HCT116 (cell line): ENCODE measurements around the gene GUCY2C.

ENCODE experiments used
- CTCF ChIP-seq, 3 experiments: fragments of 200-600 bp in 1 of 3; sonication (generic) in 1 of 3; IDR thresholded peaks in 2 of 3; conservative IDR thresholded peaks in 1 of 3; 2 replicates each; pipeline ENCODE4 v1.5.1; 2012 to 2017; ENCODE audit warnings: low read depth in 2 of 3, low read length in 2 of 3, antibody characterized with exemption in 1 of 3, borderline replicate concordance in 1 of 3, control low read depth in 1 of 3, mild to moderate bottlenecking in 1 of 3, mixed read lengths in 1 of 3, mixed run types in 1 of 3, moderate library complexity in 1 of 3; ENCODE audit not compliant: insufficient read depth in 1 of 3
- EZH2phosphoT487 ChIP-seq: fragments of 200-600 bp; IDR thresholded peaks from 2 replicates; pipeline ENCODE4 v1.6.1; 2018; ENCODE audit warnings: antibody characterized with exemption, borderline replicate concordance
- JUND ChIP-seq: IDR thresholded peaks from 2 replicates; pipeline ENCODE4 v1.6.1; 2012
- POLR2A ChIP-seq: IDR thresholded peaks from 2 replicates; pipeline ENCODE4 v1.7.0; 2011; ENCODE audit warnings: borderline replicate concordance; ENCODE audit not compliant: insufficient read depth, insufficient read length; ENCODE audit errors: extremely low read depth
- POLR2AphosphoS5 ChIP-seq: IDR thresholded peaks from 2 replicates; pipeline ENCODE4 v1.6.1; 2011; ENCODE audit warnings: mild to moderate bottlenecking, low read depth, low read length, moderate library complexity
- RAD21 ChIP-seq: IDR thresholded peaks from 2 replicates; pipeline ENCODE4 v1.6.1; 2012; ENCODE audit warnings: low read depth, mild to moderate bottlenecking
- SIN3A ChIP-seq: IDR thresholded peaks from 2 replicates; pipeline ENCODE4 v1.6.1; 2012; ENCODE audit warnings: low read depth
- ZNF274 ChIP-seq: fragments of 200-500 bp; sonication (Bioruptor generic); IDR thresholded peaks from 2 replicates; pipeline ENCODE4 v1.6.1; 2014; ENCODE audit warnings: mild to moderate bottlenecking, low read depth, low read length, inconsistent platforms

- TF ChIP-seq CTCF (IDR thresholded peaks at IDR 0.05 in 2 of 3, conservative IDR thresholded peaks at IDR 0.05 in 1 of 3; ENCODE audit: borderline replicate concordance in 1 of 3, insufficient read depth in 1 of 3, low read depth in 2 of 3, low read length in 2 of 3): no peak
- TF ChIP-seq POLR2A: no peak
- TF ChIP-seq RAD21: no peak
- TF ChIP-seq EZH2phosphoT487: no peak
- no peak for TF ChIP-seq JUND
- TF ChIP-seq ZNF274: no peak
- no peak for TF ChIP-seq SIN3A
- no peak for TF ChIP-seq POLR2AphosphoS5
These were observed 74.6 kb downstream of the GUCY2C start for GRCh38 chr12:14621826-14622225.
